MCF 10A (cell line): ENCODE measurements around the gene ZSCAN10. TPM values are rescaled to one million over a fixed set of nuclear protein-coding genes. Genes with fewer than 3 reads are reported as not detected.

ENCODE experiments used
- BruUV-seq: library from RNA; stranded (reverse); fragments of 400-500 nt; replicated peaks from 2 replicates; lab custom pipeline; 2021; lab: Mats Ljungman, UMichigan
- CTCF ChIA-PET: fragments of 300-600 bp; sonication (Branson Sonifier 250); formaldehyde crosslinking; extraction: SDS; loops from one replicate; lab custom pipeline; 2021; ENCODE audit warnings: antibody characterized with exemption, inconsistent platforms; lab: Yijun Ruan, JAX
- POLR2A ChIA-PET: fragments of 300-600, 350-650 bp; sonication (Branson Sonifier 250); formaldehyde crosslinking; extraction: SDS; loops from one replicate; lab custom pipeline; 2020; ENCODE audit warnings: antibody characterized with exemption, inconsistent platforms; lab: Yijun Ruan, JAX
- DNase-seq: peaks from one replicate; pipeline ENCODE4 v3.0.0-alpha.2; 2018; ENCODE audit not compliant: unreplicated experiment
- H3K27ac Mint-ChIP-seq: one replicate; pipeline ENCODE4 v1.8.0; 2022; ENCODE audit warnings: mild to moderate bottlenecking, low read depth, mixed read lengths; ENCODE audit not compliant: unreplicated experiment
- H3K27me3 Mint-ChIP-seq: one replicate; pipeline ENCODE4 v1.8.0; 2022; ENCODE audit warnings: mixed read lengths; ENCODE audit not compliant: insufficient read depth, unreplicated experiment
- H3K36me3 Mint-ChIP-seq: one replicate; pipeline ENCODE4 v1.8.0; 2022; ENCODE audit warnings: mild to moderate bottlenecking, moderate library complexity, mixed read lengths; ENCODE audit not compliant: insufficient read depth, unreplicated experiment
- H3K4me1 Mint-ChIP-seq: one replicate; pipeline ENCODE4 v1.8.0; 2022; ENCODE audit warnings: mixed read lengths; ENCODE audit not compliant: insufficient read depth, unreplicated experiment
- H3K4me3 Mint-ChIP-seq: one replicate; pipeline ENCODE4 v1.8.0; 2022; ENCODE audit warnings: mild to moderate bottlenecking, moderate library complexity, mixed read lengths; ENCODE audit not compliant: unreplicated experiment
- H3K9me3 Mint-ChIP-seq: one replicate; pipeline ENCODE4 v1.8.0; 2022; ENCODE audit warnings: mixed read lengths; ENCODE audit not compliant: unreplicated experiment
- intact Hi-C: fragments of 100-400 bp; cut with micrococcal nuclease; formaldehyde crosslinking; loops from 2 replicates; pipeline ENCODE4 v1.14.1; 2022
- total RNA-seq: library from RNA; stranded (reverse); gene quantifications from 2 replicates; pipeline ENCODE4 v1.2.3, GENCODE V29; 2022
- TF ChIP-seq, protein P1 (sequence below): fragments of 200-600 bp; IDR thresholded peaks from one replicate; pipeline ENCODE4 v1.8.0; 2022; ENCODE audit warnings: antibody characterized with exemption, mild to moderate bottlenecking; ENCODE audit not compliant: unreplicated experiment

Gene ZSCAN10
- total RNA-seq, 1 experiment from 2014 or later = 0.49 TPM

DNA sequence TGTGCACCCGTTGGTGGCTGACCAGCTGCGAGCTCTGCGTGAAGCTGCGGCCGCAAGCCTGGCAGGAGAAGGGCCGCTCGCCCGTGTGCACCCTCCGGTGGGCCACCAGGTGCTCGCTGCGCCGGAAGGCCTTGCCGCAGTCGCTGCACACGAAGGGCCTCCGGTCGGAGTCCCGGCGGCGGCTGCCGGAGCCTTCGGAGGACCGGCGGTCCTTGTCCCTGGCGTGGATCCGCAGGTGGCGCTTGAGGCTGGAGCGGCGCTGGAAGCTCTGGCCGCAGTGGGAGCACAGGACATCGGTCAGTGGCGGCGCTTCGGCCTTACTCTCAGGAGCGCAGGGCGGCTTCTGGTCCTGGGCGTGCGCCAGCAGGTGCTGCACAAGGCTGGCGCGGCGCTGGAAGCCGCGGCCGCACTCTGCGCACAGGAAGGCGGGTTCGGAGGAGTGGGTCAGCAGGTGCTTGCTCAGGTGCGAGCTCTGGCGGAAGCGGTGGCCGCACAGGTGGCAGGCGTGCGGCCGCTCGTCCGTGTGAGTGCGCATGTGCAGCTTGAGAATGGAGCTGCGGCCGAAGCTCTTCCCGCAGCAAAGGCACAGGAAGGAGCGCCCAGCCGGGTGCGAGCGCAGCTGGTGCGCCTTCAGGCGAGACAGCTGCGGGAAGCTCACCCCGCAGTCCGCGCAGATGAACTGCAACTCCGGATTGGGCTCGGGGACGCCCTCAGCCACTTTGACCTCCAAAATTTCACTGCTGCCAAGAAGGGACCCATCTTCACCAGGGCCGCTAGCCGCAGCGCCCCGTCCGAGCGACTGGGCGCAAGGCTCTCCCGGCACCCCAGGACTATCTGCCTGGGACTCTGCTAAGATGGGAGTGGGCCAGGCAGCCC lies 9.1 kb downstream of the ZSCAN10 start:
- Mint-ChIP-seq H3K27me3 (no peaks in the 10 kb centered on the region), H3K27ac (no peak overlapping the region), H3K9me3 (no peaks in the 10 kb centered on the region), H3K4me3 (no peak overlapping the region), H3K36me3 (no peaks in the 10 kb centered on the region), H3K4me1 (no peaks in the 10 kb centered on the region)
- no peak for DNase-seq
- POLR2A ChIA-PET = interaction anchor here (0.6 kb wide), 1 partner anchor 568 kb away, joined by 3 read pairs; no protein-coding TSS in a partner anchor
- TF ChIP-seq, protein P1, sequence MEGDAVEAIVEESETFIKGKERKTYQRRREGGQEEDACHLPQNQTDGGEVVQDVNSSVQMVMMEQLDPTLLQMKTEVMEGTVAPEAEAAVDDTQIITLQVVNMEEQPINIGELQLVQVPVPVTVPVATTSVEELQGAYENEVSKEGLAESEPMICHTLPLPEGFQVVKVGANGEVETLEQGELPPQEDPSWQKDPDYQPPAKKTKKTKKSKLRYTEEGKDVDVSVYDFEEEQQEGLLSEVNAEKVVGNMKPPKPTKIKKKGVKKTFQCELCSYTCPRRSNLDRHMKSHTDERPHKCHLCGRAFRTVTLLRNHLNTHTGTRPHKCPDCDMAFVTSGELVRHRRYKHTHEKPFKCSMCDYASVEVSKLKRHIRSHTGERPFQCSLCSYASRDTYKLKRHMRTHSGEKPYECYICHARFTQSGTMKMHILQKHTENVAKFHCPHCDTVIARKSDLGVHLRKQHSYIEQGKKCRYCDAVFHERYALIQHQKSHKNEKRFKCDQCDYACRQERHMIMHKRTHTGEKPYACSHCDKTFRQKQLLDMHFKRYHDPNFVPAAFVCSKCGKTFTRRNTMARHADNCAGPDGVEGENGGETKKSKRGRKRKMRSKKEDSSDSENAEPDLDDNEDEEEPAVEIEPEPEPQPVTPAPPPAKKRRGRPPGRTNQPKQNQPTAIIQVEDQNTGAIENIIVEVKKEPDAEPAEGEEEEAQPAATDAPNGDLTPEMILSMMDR = no peak
- BruUV-seq = no TSS peak
- intact Hi-C loops = no loop called here
- CTCF ChIA-PET = interaction anchor here (0.7 to 1.1 kb wide), 2 partner anchors 58 to 76 kb away, joined by 3 to 6 read pairs; no protein-coding TSS in a partner anchor

DNA sequence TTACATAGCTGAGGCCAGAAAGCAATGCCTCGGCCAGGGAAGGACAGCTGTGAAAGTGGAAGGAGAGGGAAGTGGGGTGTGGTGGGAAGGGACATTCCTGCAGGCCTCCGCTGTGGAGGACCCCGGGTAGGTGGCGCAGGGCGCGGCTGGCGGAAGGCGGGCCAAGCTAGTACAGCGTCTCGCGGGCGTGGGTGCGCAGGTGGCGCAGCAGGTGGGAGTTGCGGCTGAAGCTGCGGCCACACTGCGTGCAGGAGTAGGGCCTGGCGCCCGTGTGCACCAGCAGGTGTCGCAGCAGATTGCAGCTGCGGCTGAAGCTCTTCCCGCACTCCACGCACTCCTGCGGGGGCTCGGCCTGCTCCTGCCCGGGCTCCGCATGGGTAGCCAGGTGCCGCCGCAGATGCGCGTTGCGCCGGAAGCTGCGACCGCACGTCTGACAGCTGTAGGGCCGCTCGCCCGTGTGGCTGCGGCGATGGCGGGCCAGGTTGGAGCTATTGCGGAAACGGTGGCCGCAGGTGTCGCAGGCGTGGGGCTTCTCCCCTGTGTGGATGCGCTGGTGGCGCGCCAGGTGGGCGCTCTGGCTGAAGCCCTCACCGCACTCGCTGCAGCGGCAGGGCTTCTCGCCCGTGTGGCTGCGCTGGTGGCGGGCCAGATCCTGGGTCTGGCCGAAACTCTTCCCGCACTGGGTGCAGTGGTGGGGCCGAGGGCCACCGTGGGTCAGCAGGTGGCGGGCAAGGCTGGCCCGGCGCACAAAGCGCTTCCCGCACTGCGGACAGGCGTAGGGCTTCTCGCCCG lies 10.0 kb downstream of the ZSCAN10 start:
- Mint-ChIP-seq H3K27ac (no peak overlapping the region), H3K4me3 (no peak overlapping the region), H3K9me3 (no peaks in the 10 kb centered on the region), H3K27me3 (no peaks in the 10 kb centered on the region), H3K36me3 (no peaks in the 10 kb centered on the region), H3K4me1 (no peaks in the 10 kb centered on the region)
- ChIA-PET CTCF (interaction anchor here (0.7 kb wide), 2 partner anchors 9 to 61 kb away, joined by 3 to 6 read pairs; no protein-coding TSS in a partner anchor), POLR2A (interaction anchor here (1.0 kb wide), 1 partner anchor 8 kb away, joined by 3 read pairs; no protein-coding TSS in a partner anchor)
- intact Hi-C loops = no loop called here
- DNase-seq = no peak
- no TSS peak for BruUV-seq
- TF ChIP-seq, protein P1 = no peak

DNA sequence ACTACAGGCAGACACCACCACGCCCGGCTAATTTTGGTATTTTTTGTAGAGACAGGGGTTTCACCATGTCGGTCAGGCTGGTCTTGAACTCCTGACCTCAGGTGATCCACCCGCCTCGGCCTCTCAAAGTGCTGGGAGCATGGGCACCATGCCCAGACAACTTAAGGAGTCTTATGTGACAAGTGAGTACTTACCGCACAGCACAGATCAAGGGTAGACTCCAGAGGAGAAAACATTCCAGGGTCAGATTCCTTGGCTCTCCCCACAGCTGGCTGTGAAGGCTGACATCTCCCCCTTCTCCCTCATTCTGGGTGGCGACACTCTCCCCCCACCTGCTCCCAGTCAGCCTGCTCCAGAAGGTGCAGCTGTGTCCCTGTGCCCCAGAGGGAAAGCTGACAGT lies 10.6 kb downstream of the ZSCAN10 start:
- Mint-ChIP-seq H3K4me1 (no peaks in the 10 kb centered on the region), H3K27ac (no peak overlapping the region), H3K9me3 (no peaks in the 10 kb centered on the region), H3K27me3 (no peaks in the 10 kb centered on the region), H3K36me3 (no peaks in the 10 kb centered on the region), H3K4me3 (no peak overlapping the region)
- POLR2A ChIA-PET = interaction anchor here (1.0 to 1.5 kb wide), 2 partner anchors 9 to 11 kb away, joined by 3 to 4 read pairs; partner anchors contain the start of gene ZSCAN10
- CTCF ChIA-PET = interaction anchor here (0.7 kb wide), 2 partner anchors 9 to 60 kb away, joined by 3 to 6 read pairs; no protein-coding TSS in a partner anchor
- DNase-seq = no peak
- TF ChIP-seq, protein P1 = no peak
- no TSS peak for BruUV-seq
- intact Hi-C loops = no loop called here
